Endodermal cell (in vitro differentiated cells): ENCODE data around the gene MACROD2. TPM values are rescaled to one million over a fixed set of nuclear protein-coding genes. Genes with fewer than 3 reads are reported as not detected.

ENCODE experiments used
- DNase-seq: peaks from one replicate; pipeline ENCODE4 v3.0.0-alpha.2; 2017
- H3K27ac ChIP-seq: 2 replicates; pipeline ENCODE4 v1.5.1; 2013; ENCODE audit warnings: mild to moderate bottlenecking, low read depth, low read length, moderate library complexity
- H3K27me3 ChIP-seq: 2 replicates; pipeline ENCODE4 v1.6.1; 2013; ENCODE audit warnings: mild to moderate bottlenecking, low read length, moderate library complexity; ENCODE audit not compliant: insufficient read depth, control insufficient read depth, poor library complexity, severe bottlenecking
- H3K36me3 ChIP-seq: 2 replicates; pipeline ENCODE4 v1.7.0; 2013; ENCODE audit warnings: mild to moderate bottlenecking, low read length, moderate library complexity; ENCODE audit not compliant: control insufficient read depth, insufficient read depth
- H3K4me1 ChIP-seq: one replicate; pipeline ENCODE4 v1.7.0; 2013; ENCODE audit warnings: low read length; ENCODE audit not compliant: control insufficient read depth, insufficient read depth
- H3K4me3 ChIP-seq: 2 replicates; pipeline ENCODE4 v1.5.1; 2013; ENCODE audit warnings: mild to moderate bottlenecking, low read length, moderate library complexity
- H3K9ac ChIP-seq: 2 replicates; pipeline ENCODE4 v1.6.1; 2013; ENCODE audit warnings: mild to moderate bottlenecking, low read length, moderate library complexity; ENCODE audit not compliant: poor library complexity, severe bottlenecking; ENCODE audit errors: extremely low read depth
- H3K9me3 ChIP-seq: 2 replicates; pipeline ENCODE4 v1.6.1; 2013; ENCODE audit warnings: mild to moderate bottlenecking, low read length, moderate library complexity; ENCODE audit not compliant: control insufficient read depth
- H3K27ac Mint-ChIP-seq: 2 replicates; pipeline ENCODE4 v1.8.0; 2020; ENCODE audit warnings: mixed read lengths
- H3K27me3 Mint-ChIP-seq: 2 replicates; pipeline ENCODE4 v1.8.0; 2021; ENCODE audit warnings: mild to moderate bottlenecking, mixed read lengths; ENCODE audit not compliant: insufficient read depth
- H3K36me3 Mint-ChIP-seq: 2 replicates; pipeline ENCODE4 v1.8.0; 2020; ENCODE audit warnings: low read depth, mixed read lengths
- H3K4me1 Mint-ChIP-seq: 2 replicates; pipeline ENCODE4 v1.8.0; 2020; ENCODE audit warnings: mixed read lengths
- H3K4me3 Mint-ChIP-seq: 2 replicates; pipeline ENCODE4 v1.8.0; 2020; ENCODE audit warnings: mild to moderate bottlenecking, moderate library complexity, mixed read lengths
- H3K9me3 Mint-ChIP-seq: 2 replicates; pipeline ENCODE4 v1.8.0; 2020; ENCODE audit warnings: mild to moderate bottlenecking, mixed read lengths
- WGBS, 2 experiments: methylation state at CpG; one replicate each; pipeline versions ENCODE4 v1.1.5 to v1.1.7; 2013; ENCODE audit warnings: missing lambda C conversion rate in 2 of 2, mixed read lengths in 1 of 2; ENCODE audit not compliant: insufficient coverage in 1 of 2, insufficient read length in 1 of 2; 5-methylcytosine and 5-hydroxymethylcytosine counted together
- total RNA-seq, 2 donors: library from RNA; stranded (reverse); fragmentation: NEBNext Ultra II Directional in 1 of 2; extraction: Animal tissue kit (Norgen Biotek cat#: 25700) in 1 of 2; gene quantifications; 2 replicates in 1 of 2; 3 replicates in 1 of 2; pipeline ENCODE4 v1.2.1, GENCODE V29; 2021
- TF ChIP-seq, protein P1 (sequence below): fragments of 200-600 bp; sonication (generic); conservative IDR thresholded peaks from 2 replicates; pipeline ENCODE4 v1.5.0; 2021; ENCODE audit warnings: antibody characterized with exemption, mild to moderate bottlenecking

Gene MACROD2
- total RNA-seq, 2 donors from 2014 or later: 2.3 to 4.8 TPM

GRCh38 chr20:15059438-15059837 is 1064.1 kb downstream of the MACROD2 start:
- Mint-ChIP-seq H3K27ac (no peak overlapping the region), H3K9me3 (no peaks in the 10 kb centered on the region), H3K36me3 (no peaks in the 10 kb centered on the region), H3K27me3 (peaks cover 4% of the 10 kb centered on the region), H3K4me1 (no peaks in the 10 kb centered on the region), H3K4me3 (no peak overlapping the region)
- Histone ChIP-seq H3K27ac (no peak overlapping the region), H3K4me3 (no peak overlapping the region), H3K9ac (no peak overlapping the region), H3K4me1 (no peaks in the 10 kb centered on the region), H3K27me3 (no peaks in the 10 kb centered on the region), H3K36me3 (no peaks in the 10 kb centered on the region), H3K9me3 (no peaks in the 10 kb centered on the region)
- no peak for DNase-seq
- TF ChIP-seq, protein P1, sequence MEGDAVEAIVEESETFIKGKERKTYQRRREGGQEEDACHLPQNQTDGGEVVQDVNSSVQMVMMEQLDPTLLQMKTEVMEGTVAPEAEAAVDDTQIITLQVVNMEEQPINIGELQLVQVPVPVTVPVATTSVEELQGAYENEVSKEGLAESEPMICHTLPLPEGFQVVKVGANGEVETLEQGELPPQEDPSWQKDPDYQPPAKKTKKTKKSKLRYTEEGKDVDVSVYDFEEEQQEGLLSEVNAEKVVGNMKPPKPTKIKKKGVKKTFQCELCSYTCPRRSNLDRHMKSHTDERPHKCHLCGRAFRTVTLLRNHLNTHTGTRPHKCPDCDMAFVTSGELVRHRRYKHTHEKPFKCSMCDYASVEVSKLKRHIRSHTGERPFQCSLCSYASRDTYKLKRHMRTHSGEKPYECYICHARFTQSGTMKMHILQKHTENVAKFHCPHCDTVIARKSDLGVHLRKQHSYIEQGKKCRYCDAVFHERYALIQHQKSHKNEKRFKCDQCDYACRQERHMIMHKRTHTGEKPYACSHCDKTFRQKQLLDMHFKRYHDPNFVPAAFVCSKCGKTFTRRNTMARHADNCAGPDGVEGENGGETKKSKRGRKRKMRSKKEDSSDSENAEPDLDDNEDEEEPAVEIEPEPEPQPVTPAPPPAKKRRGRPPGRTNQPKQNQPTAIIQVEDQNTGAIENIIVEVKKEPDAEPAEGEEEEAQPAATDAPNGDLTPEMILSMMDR: no peak

DNA sequence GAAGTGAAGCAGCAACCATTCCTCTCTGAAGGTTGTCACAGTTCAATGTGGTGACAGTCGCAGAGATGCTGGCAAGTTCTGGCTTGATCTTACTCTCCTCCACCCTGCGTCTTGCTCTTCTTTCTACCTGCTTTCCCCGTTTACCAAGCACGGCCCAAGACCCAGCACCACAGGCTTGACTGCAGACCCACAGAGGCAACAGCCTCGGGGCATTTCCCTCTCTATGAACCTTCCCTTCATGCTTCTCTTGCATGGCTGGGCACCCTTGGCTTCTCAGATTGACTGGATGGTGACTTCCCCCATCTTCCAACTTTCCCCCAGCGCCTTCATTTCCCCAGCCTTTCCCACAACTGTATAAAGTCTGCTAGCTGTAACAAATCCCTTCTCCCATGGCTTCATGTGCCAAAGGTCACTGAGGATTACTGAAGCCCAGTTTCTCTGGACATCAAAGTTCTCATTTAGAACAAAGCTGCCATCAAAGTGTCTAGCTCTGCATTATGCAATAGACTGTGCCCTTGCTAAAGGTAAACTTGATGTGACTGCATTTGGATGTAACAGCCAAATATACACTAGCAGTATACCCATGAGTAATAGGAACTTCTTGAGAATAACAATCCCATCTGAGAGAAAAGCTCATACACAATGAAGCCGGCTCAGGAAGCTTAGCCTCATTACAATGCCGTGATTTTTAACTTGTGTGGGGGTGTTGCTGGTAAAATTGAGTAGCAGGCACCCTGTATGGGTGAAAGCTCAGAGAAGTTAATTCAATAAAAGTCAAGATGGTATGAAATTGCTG is 1065.1 kb downstream of the MACROD2 start:
- Mint-ChIP-seq H3K27ac (no peak overlapping the region), H3K27me3 (peaks cover 4% of the 10 kb centered on the region), H3K4me1 (no peaks in the 10 kb centered on the region), H3K36me3 (no peaks in the 10 kb centered on the region), H3K9me3 (no peaks in the 10 kb centered on the region), H3K4me3 (no peak overlapping the region)
- H3K36me3 ChIP-seq: no peaks in the 10 kb centered on the region
- H3K9ac ChIP-seq: no peak overlapping the region
- H3K4me1 ChIP-seq: no peaks in the 10 kb centered on the region
- no peaks in the 10 kb centered on the region for H3K9me3 ChIP-seq
- TF ChIP-seq, protein P1: no peak
- no peak overlapping the region for H3K4me3 ChIP-seq
- no peaks in the 10 kb centered on the region for H3K27me3 ChIP-seq
- 93 to 96% methylated on average over 7 to 8 of the region's 8 CpGs for WGBS, 2 experiments
- no peak overlapping the region for H3K27ac ChIP-seq
- DNase-seq: no peak

DNA sequence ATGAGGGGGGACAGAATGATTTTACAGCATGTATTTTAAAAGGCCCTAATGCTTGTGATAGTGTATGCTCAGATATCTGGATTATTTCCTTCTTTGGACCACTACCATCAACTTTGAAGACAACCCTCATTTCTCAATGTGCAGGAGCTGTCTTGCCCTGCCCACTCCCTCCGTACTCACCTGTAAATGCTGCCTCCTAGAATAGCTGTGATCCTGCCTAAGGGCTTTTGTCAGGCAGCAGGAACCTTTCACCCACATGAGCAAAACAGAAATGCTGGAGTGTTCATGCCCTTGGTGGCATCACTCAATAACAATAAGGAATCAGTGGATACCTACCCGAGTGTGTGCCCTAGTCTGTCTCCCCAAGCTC is 1065.7 kb downstream of the MACROD2 start:
- Histone ChIP-seq H3K27me3 (no peaks in the 10 kb centered on the region), H3K36me3 (no peaks in the 10 kb centered on the region), H3K4me3 (no peak overlapping the region), H3K4me1 (no peaks in the 10 kb centered on the region), H3K27ac (no peak overlapping the region), H3K9me3 (no peaks in the 10 kb centered on the region), H3K9ac (no peak overlapping the region)
- H3K4me1 Mint-ChIP-seq: no peaks in the 10 kb centered on the region
- DNase-seq: no peak
- no peaks in the 10 kb centered on the region for H3K36me3 Mint-ChIP-seq
- 91 to 100% methylated on average over 1 to 2 of the region's 2 CpGs for WGBS, 2 experiments
- TF ChIP-seq, protein P1: no peak
- peaks cover 4% of the 10 kb centered on the region for H3K27me3 Mint-ChIP-seq
- H3K9me3 Mint-ChIP-seq: no peaks in the 10 kb centered on the region
- no peak overlapping the region for H3K27ac Mint-ChIP-seq
- no peak overlapping the region for H3K4me3 Mint-ChIP-seq
